GM23248 (cell line): ENCODE data around the gene TFPI. TPM values are rescaled to one million over a fixed set of nuclear protein-coding genes. Genes with fewer than 3 reads are reported as not detected.
"Not testable (repeated sequence)": the region's sequence is repeated elsewhere in the genome, so short reads cannot be mapped to it uniquely, and the experiment has no call there.

ENCODE experiments used
- DNase-seq: peaks from one replicate; pipeline ENCODE4 v3.0.0-alpha.2; 2015
- H2AFZ ChIP-seq: fragments of 200-600 bp; sonication (generic); 2 replicates; pipeline ENCODE4 v1.6.1; 2016; ENCODE audit warnings: antibody characterized with exemption
- H3F3A ChIP-seq: fragments of 200-600 bp; sonication (generic); 2 replicates; pipeline ENCODE4 v1.6.1; 2016; ENCODE audit warnings: mild to moderate bottlenecking, antibody characterized with exemption, mixed run types; ENCODE audit not compliant: insufficient read depth
- H3K27ac ChIP-seq: fragments of 200-600 bp; sonication (generic); 2 replicates; pipeline ENCODE4 v1.5.1; 2016; ENCODE audit warnings: mild to moderate bottlenecking
- H3K27me3 ChIP-seq: fragments of 200-600 bp; sonication (generic); replicated peaks from 2 replicates; pipeline ENCODE4 v1.6.1; 2016; ENCODE audit warnings: mild to moderate bottlenecking; ENCODE audit not compliant: insufficient read depth
- H3K36me3 ChIP-seq: fragments of 200-600 bp; sonication (generic); 2 replicates; pipeline ENCODE4 v1.6.1; 2016; ENCODE audit warnings: low read depth, mild to moderate bottlenecking
- H3K4me1 ChIP-seq: fragments of 200-600 bp; sonication (generic); 2 replicates; pipeline ENCODE4 v1.6.1; 2016; ENCODE audit warnings: mild to moderate bottlenecking; ENCODE audit not compliant: insufficient read depth
- H3K4me2 ChIP-seq: fragments of 200-600 bp; sonication (generic); one replicate; pipeline ENCODE4 v1.6.1; 2016; ENCODE audit warnings: mild to moderate bottlenecking; ENCODE audit not compliant: unreplicated experiment
- H3K4me3 ChIP-seq: fragments of 200-600 bp; sonication (generic); 2 replicates; pipeline ENCODE4 v1.5.1; 2016; ENCODE audit warnings: mild to moderate bottlenecking
- H3K79me2 ChIP-seq: fragments of 200-600 bp; sonication (generic); 2 replicates; pipeline ENCODE4 v1.6.1; 2016; ENCODE audit warnings: mild to moderate bottlenecking; ENCODE audit not compliant: insufficient read depth
- H3K9ac ChIP-seq: fragments of 200-600 bp; sonication (generic); 2 replicates; pipeline ENCODE4 v1.6.1; 2016; ENCODE audit warnings: mild to moderate bottlenecking
- H3K9me2 ChIP-seq: fragments of 200-600 bp; sonication (generic); 2 replicates; pipeline ENCODE4 v1.6.1; 2016; ENCODE audit warnings: mixed run types, mild to moderate bottlenecking, moderate library complexity; ENCODE audit not compliant: insufficient read depth
- H3K9me3 ChIP-seq: fragments of 200-600 bp; sonication (generic); one replicate; pipeline ENCODE4 v1.6.1; 2017; ENCODE audit warnings: low read depth
- H4K20me1 ChIP-seq: fragments of 200-600 bp; sonication (generic); 2 replicates; pipeline ENCODE4 v1.6.0; 2016; ENCODE audit not compliant: insufficient read depth
- EZH2 ChIP-seq: fragments of 200-600 bp; sonication (generic); IDR thresholded peaks from 2 replicates; pipeline ENCODE4 v1.6.1; 2018; ENCODE audit warnings: antibody characterized with exemption, mild to moderate bottlenecking; ENCODE audit not compliant: insufficient read depth, poor library complexity, severe bottlenecking
- WGBS, 2 experiments: methylation state at CpG; one replicate each; pipeline ENCODE4 v1.1.6; 2015 to 2017; ENCODE audit warnings: low lambda C conversion rate in 2 of 2, low coverage in 1 of 2; ENCODE audit errors: missing lambda C conversion rate in 2 of 2; 5-methylcytosine and 5-hydroxymethylcytosine counted together
- in situ Hi-C: fragments of 300-500 bp; cut with MboI; formaldehyde crosslinking; loops from 2 replicates; pipeline ENCODE4 v1.15.0; 2020
- polyA plus RNA-seq: library from polyadenylated mRNA; unstranded; fragments of >200 nt; fragmentation: Nextera tagmentation; extraction: Ambion mirVana; gene quantifications from 2 replicates; pipeline ENCODE4 v1.2.1, GENCODE V29; 2016
- total RNA-seq: library from RNA; depleted of rRNA; stranded (reverse); fragments of >200 nt; shearing (Covaris generic); gene quantifications from 2 replicates; pipeline ENCODE4 v1.2.3, GENCODE V29; 2014

The TFPI gene
- total and polyA plus RNA-seq, 2 experiments from 2014 or later = 48.7 to 64.4 TPM

DNA sequence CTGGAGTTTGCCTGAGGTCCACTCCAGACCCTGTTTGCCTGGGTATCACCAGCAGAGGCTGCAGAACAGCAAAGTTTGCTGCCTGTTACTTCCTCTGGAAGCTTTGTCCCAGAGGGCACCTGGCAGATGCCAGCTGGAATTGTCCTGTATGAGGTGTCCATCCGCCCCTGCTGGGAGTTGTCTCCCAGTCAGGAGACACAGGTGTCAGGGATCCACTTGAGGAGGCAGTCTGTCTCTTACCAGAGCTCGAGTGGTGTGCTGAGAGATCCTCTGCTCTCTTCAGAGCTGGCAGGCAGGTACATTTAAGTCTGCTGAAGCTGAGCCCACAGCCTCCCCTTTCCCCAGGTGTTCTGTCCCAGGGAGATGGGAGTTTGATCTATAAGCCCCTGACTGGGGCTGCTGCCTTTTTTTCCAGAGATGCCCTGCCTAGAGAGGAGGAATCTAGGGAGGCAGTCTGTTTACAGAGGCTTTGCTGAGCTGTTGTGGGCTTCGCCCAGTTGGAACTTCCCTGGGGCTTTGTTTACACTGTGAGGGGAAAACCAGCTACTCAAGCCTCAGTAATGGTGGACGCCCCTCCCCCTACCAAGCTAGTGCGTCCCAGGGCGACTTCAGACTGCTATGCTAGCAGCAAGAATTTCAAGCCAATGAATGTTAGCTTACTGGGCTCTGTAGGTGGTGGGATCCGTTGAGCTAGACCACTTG is 34.7 kb downstream of the TFPI start:
- TF ChIP-seq EZH2 = no peak
- Histone ChIP-seq H3K4me3 (no peak overlapping the region), H3K79me2 (no peaks in the 10 kb centered on the region), H3K4me2 (no peak overlapping the region), H3F3A (no peaks in the 10 kb centered on the region), H3K36me3 (peaks cover 6% of the 10 kb centered on the region), H2AFZ (no peak overlapping the region), H3K9me3 (no peaks in the 10 kb centered on the region), H3K9ac (no peak overlapping the region), H3K27me3 (no peaks in the 10 kb centered on the region), H3K9me2 (no peaks in the 10 kb centered on the region), H3K27ac (no peak overlapping the region), H3K4me1 (0 out of 2 replicates have a peak, but pooled peaks cover 8% of the 10 kb centered on the region), H4K20me1 (no peaks in the 10 kb centered on the region)
- 89 to 94% methylated on average over 7 of the region's 7 CpGs for WGBS, 2 experiments
- no peak for DNase-seq
- in situ Hi-C loops = no loop called here

DNA sequence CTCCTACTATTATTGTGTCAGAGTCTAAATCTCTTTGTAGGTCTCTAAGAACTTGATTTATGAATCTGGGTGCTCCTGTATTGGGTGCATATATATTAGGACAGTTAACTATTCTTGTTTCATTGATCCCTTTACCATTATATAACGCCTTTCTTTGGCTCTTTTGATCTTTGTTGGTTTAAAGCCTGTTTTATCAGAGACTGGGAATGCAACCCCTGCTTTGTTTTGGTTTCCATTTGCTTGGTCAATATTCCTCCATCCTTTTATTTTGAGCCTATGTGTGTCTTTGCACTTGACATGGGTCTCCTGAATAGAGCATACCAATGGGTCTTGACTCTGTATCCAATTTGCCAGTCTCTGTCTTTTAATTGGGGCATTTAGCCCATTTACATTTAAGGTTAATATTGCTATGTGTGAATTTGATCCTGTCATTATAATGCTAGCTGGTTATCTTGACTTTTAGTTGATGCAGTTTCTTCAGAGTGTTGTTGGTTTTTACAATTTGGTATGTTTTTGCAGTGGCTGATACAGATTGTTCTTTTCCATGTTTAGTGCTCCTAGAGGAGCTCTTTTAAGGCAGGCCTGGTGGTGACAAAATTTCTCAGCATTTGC is 36.4 kb downstream of the TFPI start:
- H3K27ac ChIP-seq, H3F3A ChIP-seq, H3K79me2 ChIP-seq, H3K36me3 ChIP-seq, in situ Hi-C loops, H3K27me3 ChIP-seq, H3K4me1 ChIP-seq, H2AFZ ChIP-seq, H3K9ac ChIP-seq, H4K20me1 ChIP-seq, H3K9me2 ChIP-seq, H3K9me3 ChIP-seq, H3K4me2 ChIP-seq, DNase-seq, H3K4me3 ChIP-seq: not testable (repeated sequence)
- WGBS, 2 experiments = 91 to 100% methylated on average over 1 of the region's 1 CpG

DNA sequence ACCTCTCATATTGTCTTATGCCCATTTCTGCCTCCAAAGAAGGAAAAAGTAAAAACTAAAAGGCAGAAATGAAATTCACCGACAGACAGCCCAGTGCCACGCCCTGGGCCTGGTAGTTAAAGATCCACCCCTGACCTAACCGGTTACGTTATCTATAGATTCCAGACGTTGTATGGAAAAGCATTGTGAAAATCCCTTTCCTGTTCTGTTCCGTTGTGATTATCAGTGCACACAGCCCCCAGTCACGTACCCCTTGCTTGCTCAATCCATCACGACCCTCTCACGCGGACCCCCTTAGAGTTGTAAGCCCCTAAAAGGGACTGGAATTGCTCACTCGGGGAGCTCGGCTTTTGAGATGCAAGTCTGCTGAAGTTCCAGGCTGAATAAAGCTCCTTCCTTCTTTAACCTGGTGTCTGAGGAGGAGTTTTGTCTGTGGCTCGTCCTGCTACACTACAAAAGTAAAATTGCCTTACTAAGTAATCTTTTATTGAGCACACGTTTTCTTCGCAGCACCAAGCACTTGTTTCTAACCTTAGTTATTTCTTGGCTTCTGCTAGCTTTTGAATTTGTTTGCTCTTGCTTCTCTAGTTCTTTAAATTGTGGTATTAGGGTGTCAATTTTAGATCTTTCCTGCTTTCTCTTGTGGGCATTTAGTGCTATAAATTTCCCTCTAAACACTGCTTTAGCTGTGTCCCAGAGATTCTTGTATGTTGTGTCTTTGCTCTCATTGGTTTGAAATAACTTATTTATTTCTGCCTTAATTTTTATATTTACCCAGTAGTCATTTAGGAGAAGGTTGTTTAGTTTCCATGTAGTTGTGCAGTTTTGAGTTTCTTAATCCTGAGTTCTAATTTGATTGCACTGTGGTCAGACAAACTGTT is 37.4 kb downstream of the TFPI start:
- H3K9me2 ChIP-seq, in situ Hi-C loops: not testable (repeated sequence)

DNA sequence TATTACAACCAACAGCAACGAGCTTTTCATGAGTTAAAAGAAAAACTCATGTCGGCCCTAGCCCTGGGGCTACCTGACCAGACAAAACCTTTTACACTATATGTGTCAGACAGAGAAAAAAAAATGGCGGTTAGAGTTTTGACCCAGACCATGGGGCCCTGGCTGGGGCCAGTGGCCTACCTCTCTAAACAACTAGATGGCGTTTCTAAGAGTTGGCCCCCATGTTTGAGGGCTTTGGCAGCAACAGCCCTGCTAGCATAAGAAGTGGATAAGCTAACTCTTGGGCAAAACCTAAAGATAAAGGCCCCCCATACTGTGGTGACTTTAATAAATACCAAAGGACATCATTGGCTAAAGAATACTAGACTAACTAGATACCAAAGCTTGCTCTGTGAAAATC is 39.3 kb downstream of the TFPI start:
- no peak for DNase-seq
- H3K9me3 ChIP-seq = no peaks in the 10 kb centered on the region
- WGBS, 2 experiments = 88 to 90% methylated on average over 4 of the region's 4 CpGs
- in situ Hi-C loops = no loop called here
- H3K4me2 ChIP-seq = no peak overlapping the region
- no peaks in the 10 kb centered on the region for H3K4me1 ChIP-seq
- no peak overlapping the region for H2AFZ ChIP-seq
- no peaks in the 10 kb centered on the region for H3F3A ChIP-seq
- no peaks in the 10 kb centered on the region for H4K20me1 ChIP-seq
- peaks cover 6% of the 10 kb centered on the region for H3K36me3 ChIP-seq
- H3K9me2 ChIP-seq = no peaks in the 10 kb centered on the region
- no peaks in the 10 kb centered on the region for H3K79me2 ChIP-seq
- H3K4me3 ChIP-seq = no peak overlapping the region
- no peaks in the 10 kb centered on the region for H3K27me3 ChIP-seq
- H3K9ac ChIP-seq = no peak overlapping the region
- no peak overlapping the region for H3K27ac ChIP-seq
- no peak for TF ChIP-seq EZH2

More for the DNA sequence above, 37.4 kb downstream of the TFPI start:
- 84 to 87% methylated on average over 15 of the region's 15 CpGs for WGBS, 2 experiments
- not testable (repeated sequence) for H3K4me1 ChIP-seq, H3K4me2 ChIP-seq, H3K27me3 ChIP-seq, H3K36me3 ChIP-seq, H3K79me2 ChIP-seq, H3K9ac ChIP-seq, H3K4me3 ChIP-seq, H3K9me3 ChIP-seq, H2AFZ ChIP-seq, DNase-seq, H4K20me1 ChIP-seq, H3F3A ChIP-seq, H3K27ac ChIP-seq

DNA sequence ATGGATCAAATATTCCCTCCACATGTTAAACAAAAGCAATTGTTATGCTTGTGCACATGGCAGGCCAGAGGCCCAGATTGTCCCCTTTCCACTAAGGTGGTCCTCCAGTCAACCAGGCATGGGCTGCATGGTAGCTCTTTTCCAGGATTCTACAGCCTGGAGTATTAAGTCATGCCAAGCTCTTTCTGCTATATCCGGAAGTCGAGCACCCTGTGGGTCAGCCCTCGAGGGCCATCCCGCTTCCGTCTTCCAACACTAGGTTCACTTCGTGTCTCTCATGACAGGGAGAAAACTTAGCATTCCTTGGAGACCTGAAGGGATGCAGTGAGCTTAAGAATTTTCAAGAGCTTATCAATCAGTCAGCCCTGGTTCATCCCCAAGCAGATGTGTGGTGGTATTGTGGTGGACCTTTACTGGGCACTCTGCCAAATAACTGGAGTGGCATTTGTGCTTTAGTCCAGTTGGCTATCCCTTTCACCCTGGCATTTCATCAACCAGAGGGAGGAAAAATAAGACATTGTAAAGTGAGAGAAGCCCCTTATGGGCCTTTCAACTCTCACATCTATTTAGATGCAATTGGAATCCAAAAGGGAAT is 39.9 kb downstream of the TFPI start:
- WGBS, 2 experiments = 98% methylated on average over 6 of the region's 6 CpGs
- H3K4me3 ChIP-seq, H3K9me3 ChIP-seq, H3K4me2 ChIP-seq, H3K9me2 ChIP-seq, H3K27ac ChIP-seq, in situ Hi-C loops, DNase-seq, H2AFZ ChIP-seq, H3K4me1 ChIP-seq, H3K27me3 ChIP-seq, H3F3A ChIP-seq, H3K79me2 ChIP-seq, H3K36me3 ChIP-seq, H4K20me1 ChIP-seq, H3K9ac ChIP-seq: not testable (repeated sequence)

DNA sequence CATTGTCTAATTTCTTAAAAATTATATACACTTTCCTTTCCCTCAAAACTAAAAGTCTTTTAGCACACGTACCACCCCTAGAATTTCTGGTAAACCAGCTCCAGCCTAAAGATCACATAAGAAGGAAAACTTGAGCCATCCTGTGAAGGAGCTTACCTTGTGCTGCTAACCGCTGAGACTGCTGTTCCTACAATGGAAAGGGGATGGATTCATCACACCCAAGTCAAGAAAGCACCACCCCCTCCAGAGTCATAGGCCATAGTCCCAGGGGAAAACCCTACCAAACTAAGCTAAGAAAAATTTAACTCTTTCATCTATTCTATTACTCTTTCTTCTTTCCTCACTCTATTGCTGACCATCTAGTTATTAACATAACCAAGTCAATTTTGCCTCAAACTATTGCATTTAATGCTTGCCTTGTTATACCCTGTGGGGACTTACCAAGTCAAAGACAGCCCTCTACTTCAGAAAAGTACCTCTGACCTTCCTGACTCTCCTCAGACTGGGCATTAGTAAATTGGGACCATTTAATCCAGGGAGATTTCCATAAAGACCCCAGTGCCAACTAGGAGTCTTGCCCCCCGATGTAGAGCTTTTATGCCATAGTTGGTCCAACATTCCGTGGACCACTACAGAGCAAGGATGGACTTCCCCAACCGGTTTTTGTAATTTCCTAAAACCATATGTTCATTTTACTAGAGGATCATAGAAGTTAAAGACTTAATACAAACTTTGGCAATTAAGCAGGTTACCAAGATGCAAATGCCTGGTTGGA is 40.6 kb downstream of the TFPI start:
- H3K79me2 ChIP-seq, H3K36me3 ChIP-seq, H3K9ac ChIP-seq, H3K27me3 ChIP-seq, H4K20me1 ChIP-seq, H3K4me1 ChIP-seq, H3K9me3 ChIP-seq, H3K4me2 ChIP-seq, H2AFZ ChIP-seq, H3K4me3 ChIP-seq, H3K9me2 ChIP-seq, H3F3A ChIP-seq, in situ Hi-C loops, H3K27ac ChIP-seq: not testable (repeated sequence)
- WGBS, 2 experiments = 95 to 96% methylated on average over 5 of the region's 5 CpGs
- peak; percentile 9 for DNase-seq
